ENCODE results near the gene NEK8. TPM values are rescaled to one million over a fixed set of nuclear protein-coding genes. Genes with fewer than 3 reads are reported as not detected.

Gene NEK8
- total and polyA plus RNA-seq, 9 of the 15 experiments (the other 6 are each of a cell fraction or from before 2014, with no cell fraction given), result 0.98 to 16.6 (median 4.6) TPM

GRCh38 chr17:28750178-28751047 is 21.8 kb downstream of the NEK8 start (continued):
- TF ChIP-seq C11orf30 (IDR thresholded peaks at IDR 0.05; ENCODE audit: low read depth) (no peak), RBM22 (IDR thresholded peaks at IDR 0.05; ENCODE audit: low read depth, low read length, poor library complexity, severe bottlenecking) (no peak), MCM2 (IDR thresholded peaks at IDR 0.05; ENCODE audit: low read depth) (no peak), NFIC (IDR thresholded peaks at IDR 0.05) (no peak), ZNF79 (CRISPR knock-in tag; IDR thresholded peaks at IDR 0.05; ENCODE audit: low read depth) (no peak), FOXO4 (CRISPR knock-in tag; IDR thresholded peaks at IDR 0.05) (no peak), ZNF644 (tag; IDR thresholded peaks at IDR 0.05; ENCODE audit: low read depth) (no peak), STAT5B (CRISPR knock-in tag; IDR thresholded peaks at IDR 0.05) (no peak)
- TF ChIP-seq, protein P1, sequence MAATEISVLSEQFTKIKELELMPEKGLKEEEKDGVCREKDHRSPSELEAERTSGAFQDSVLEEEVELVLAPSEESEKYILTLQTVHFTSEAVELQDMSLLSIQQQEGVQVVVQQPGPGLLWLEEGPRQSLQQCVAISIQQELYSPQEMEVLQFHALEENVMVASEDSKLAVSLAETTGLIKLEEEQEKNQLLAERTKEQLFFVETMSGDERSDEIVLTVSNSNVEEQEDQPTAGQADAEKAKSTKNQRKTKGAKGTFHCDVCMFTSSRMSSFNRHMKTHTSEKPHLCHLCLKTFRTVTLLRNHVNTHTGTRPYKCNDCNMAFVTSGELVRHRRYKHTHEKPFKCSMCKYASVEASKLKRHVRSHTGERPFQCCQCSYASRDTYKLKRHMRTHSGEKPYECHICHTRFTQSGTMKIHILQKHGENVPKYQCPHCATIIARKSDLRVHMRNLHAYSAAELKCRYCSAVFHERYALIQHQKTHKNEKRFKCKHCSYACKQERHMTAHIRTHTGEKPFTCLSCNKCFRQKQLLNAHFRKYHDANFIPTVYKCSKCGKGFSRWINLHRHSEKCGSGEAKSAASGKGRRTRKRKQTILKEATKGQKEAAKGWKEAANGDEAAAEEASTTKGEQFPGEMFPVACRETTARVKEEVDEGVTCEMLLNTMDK (IDR thresholded peaks at IDR 0.05; ENCODE audit: borderline replicate concordance, insufficient read depth, low read depth, low read length, poor library complexity, severe bottlenecking), result peak; percentile 26
- TF ChIP-seq, protein P2, sequence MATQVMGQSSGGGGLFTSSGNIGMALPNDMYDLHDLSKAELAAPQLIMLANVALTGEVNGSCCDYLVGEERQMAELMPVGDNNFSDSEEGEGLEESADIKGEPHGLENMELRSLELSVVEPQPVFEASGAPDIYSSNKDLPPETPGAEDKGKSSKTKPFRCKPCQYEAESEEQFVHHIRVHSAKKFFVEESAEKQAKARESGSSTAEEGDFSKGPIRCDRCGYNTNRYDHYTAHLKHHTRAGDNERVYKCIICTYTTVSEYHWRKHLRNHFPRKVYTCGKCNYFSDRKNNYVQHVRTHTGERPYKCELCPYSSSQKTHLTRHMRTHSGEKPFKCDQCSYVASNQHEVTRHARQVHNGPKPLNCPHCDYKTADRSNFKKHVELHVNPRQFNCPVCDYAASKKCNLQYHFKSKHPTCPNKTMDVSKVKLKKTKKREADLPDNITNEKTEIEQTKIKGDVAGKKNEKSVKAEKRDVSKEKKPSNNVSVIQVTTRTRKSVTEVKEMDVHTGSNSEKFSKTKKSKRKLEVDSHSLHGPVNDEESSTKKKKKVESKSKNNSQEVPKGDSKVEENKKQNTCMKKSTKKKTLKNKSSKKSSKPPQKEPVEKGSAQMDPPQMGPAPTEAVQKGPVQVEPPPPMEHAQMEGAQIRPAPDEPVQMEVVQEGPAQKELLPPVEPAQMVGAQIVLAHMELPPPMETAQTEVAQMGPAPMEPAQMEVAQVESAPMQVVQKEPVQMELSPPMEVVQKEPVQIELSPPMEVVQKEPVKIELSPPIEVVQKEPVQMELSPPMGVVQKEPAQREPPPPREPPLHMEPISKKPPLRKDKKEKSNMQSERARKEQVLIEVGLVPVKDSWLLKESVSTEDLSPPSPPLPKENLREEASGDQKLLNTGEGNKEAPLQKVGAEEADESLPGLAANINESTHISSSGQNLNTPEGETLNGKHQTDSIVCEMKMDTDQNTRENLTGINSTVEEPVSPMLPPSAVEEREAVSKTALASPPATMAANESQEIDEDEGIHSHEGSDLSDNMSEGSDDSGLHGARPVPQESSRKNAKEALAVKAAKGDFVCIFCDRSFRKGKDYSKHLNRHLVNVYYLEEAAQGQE (IDR thresholded peaks at IDR 0.05; ENCODE audit: borderline replicate concordance), result peak; percentile 96
- TF ChIP-seq, protein P2 (CRISPR knock-in tag; IDR thresholded peaks at IDR 0.05; ENCODE audit: low read depth), result no peak

Measured in K562 (cell line).